G401 (cell line): ENCODE measurements around the gene GPR132. TPM values are rescaled to one million over a fixed set of nuclear protein-coding genes. Genes with fewer than 3 reads are reported as not detected.

Experiments
- DNase-seq: peaks from one replicate; pipeline ENCODE4 v3.0.0-alpha.2; 2015; ENCODE audit warnings: low spot score
- in situ Hi-C: cut with HindIII; loops from 2 replicates; pipeline ENCODE4 v1.10.0; 2016; ENCODE audit warnings: low sequenced_read_pairs, mixed read lengths
- total RNA-seq: library from RNA; depleted of rRNA; stranded (reverse); fragments of >200 nt; shearing (Covaris generic); gene quantifications from 2 replicates; pipeline ENCODE4 v1.2.3, GENCODE V29; 2014

The GPR132 gene
- total RNA-seq, 1 experiment from 2014 or later, result not detected

GRCh38 chr14:105077649-105077995 is 12.4 kb upstream of the GPR132 start:
- no peak for DNase-seq
- in situ Hi-C loops, result no loop called here

DNA sequence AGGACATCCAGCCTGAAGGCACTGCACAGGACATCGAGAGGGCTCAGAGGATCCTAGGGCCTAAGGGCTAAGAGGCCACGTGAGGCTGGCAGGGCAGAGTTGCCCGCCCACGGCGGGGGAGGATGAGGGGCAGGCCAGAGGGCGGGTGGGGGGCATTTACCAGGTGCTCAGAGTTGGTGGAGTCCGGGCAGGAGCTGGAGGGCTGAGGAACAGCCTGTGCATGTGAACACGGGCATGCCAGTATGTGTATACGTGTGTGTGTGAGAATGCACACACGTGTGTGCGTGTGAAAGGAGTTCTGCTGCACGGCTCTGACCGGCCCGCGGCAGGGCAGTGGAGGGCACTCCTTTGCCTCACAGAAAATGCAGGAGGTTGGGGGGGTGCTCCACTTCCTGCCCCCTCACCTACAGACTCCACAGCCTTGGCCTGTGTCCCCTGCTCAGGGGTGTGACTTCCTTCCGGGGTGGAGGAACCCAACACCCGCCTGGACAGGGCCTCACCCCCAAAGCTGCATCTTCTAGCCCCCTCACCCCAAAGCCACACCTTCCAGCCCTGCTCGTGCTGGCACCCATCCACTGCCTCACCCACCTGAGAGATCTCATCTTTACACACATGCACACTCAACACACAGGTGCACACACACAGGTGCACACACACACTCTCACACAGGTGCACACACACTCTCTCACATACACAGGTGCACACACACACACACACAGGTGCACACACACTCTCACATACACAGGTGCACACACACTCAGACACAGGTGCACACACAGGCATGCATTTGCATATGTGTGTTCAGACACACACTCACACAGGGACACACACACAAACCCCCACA is 11.8 kb upstream of the GPR132 start:
- no peak for DNase-seq
- in situ Hi-C loops, result no loop called here

DNA sequence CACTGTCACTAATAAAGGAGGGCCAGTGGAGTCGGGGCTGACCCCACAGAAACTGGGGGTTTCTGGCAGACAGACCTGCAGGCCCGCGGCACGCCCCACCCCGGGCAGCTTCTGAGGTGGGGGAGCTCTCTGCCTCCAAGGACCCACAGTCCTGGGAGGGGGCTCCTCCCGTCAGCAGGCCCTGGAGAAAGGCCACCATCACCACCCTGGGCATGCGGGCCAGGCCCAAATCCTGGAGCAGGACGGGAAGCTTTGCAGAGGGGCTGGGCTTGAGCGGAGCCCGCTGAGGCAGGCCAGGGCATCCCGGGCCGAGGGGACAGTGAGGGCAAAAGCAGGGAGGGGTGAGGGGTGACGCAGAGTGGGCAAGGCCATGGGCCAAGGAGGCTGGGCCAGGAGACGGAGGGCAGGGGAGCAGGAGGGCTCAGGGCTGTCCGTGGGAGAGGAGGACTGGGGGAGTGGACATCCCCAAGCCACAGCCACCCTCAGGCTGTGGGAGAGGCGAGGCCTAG is 11.1 kb upstream of the GPR132 start:
- no peak for DNase-seq
- in situ Hi-C loops, result no loop called here

DNA sequence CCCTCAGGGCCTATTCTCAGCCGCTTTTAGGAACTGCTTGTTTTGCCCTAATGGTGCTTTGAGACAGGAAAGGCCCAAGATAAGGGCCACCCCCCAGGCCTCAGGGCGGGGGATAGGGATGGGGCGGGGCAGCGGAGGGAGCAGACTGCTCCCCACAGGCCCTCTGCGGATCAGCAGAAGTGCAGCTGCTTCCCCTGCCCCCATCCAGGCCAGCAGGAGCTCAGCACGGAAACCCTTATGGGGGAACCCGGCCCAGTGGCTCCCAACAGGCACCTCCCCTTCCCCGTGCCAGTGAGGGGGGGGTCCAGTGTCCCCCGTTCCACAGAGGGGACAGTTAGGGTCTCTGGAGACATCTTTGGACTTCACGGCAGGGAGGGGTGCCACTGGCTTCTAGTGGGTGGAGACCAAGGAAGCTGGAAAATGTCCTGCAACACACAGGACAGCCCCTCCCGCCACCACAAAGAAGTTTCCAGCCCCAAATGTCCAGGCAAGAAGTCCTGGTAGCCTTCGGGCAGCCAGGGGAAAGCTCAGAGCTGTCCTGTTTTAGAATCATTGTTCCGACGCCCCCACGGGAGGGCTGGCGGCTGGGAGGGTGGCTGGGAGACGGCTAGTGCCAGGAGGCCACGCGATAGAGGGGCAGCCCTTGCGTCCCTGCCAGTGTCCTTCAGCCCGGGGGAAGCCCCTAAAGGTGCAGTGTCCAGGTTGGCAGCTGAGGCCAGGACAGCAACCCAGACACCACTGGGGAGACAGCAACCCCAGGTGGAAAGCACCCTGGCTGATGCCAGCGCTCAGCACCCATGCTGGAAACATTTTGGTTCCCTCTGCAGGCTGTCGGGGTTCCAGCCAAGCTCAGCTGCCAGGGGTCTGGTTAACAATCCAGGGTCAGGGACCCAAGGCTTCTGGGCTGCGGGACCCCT is 10.4 kb upstream of the GPR132 start:
- in situ Hi-C loops, result no loop called here
- no peak for DNase-seq

DNA sequence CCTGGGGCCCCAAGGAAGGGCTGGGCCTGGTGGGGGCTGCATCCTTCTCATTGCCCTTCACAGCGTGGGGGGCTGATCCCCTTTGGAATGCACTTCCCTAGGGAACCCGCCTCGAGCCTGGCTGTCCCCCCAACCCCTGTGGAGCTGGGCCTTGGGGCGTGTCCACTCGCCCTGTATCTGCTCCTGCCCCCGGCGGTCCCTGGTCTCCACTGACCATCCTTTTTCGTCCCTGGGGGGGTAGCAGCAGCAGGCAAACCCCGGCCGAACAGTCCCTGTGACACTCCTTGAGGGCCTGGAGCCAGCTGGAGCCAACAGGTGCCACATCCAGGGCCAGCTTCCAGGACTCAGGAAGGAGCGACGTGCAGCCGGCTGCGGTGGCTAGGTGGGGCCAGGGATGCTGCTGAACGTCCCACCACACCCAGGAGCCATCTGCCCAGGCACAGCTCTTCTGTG is 9.4 kb upstream of the GPR132 start:
- no peak for DNase-seq
- in situ Hi-C loops, result no loop called here

GRCh38 chr14:105073720-105074600 is 8.7 kb upstream of the GPR132 start:
- DNase-seq, result no peak
- in situ Hi-C loops, result no loop called here

- in situ Hi-C loops, result no loop called here
- DNase-seq, result no peak
Measured at GRCh38 chr14:105072892-105073719, 7.9 kb upstream of the GPR132 start.

- in situ Hi-C loops, result no loop called here
- DNase-seq, result no peak
Measured at GRCh38 chr14:105072381-105072861, 7.2 kb upstream of the GPR132 start.

DNA sequence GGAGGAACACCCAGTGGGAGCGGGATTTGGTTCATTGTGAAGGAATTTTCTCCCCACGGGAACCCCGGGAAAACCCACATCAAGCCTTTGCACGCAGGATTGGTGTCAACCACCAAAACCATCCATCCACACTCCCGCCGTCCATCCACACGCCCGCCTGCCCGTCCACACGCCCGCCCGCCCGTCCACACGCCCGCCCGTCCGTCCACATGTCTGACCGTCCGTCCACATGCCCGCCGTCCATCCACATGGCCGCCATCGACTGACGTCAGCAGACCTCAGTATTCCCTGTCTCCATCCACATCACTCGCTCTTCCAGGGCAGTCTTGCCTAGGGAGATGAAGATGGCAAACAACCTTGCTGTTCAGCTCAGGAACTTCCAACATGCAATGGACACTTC is 6.7 kb upstream of the GPR132 start:
- in situ Hi-C loops, result no loop called here
- DNase-seq, result no peak

- in situ Hi-C loops, result no loop called here
- no peak for DNase-seq
Measured at GRCh38 chr14:105071326-105071725, 6.1 kb upstream of the GPR132 start.

GRCh38 chr14:105070760-105071137 is 5.5 kb upstream of the GPR132 start:
- DNase-seq, result no peak
- in situ Hi-C loops, result no loop called here

DNA sequence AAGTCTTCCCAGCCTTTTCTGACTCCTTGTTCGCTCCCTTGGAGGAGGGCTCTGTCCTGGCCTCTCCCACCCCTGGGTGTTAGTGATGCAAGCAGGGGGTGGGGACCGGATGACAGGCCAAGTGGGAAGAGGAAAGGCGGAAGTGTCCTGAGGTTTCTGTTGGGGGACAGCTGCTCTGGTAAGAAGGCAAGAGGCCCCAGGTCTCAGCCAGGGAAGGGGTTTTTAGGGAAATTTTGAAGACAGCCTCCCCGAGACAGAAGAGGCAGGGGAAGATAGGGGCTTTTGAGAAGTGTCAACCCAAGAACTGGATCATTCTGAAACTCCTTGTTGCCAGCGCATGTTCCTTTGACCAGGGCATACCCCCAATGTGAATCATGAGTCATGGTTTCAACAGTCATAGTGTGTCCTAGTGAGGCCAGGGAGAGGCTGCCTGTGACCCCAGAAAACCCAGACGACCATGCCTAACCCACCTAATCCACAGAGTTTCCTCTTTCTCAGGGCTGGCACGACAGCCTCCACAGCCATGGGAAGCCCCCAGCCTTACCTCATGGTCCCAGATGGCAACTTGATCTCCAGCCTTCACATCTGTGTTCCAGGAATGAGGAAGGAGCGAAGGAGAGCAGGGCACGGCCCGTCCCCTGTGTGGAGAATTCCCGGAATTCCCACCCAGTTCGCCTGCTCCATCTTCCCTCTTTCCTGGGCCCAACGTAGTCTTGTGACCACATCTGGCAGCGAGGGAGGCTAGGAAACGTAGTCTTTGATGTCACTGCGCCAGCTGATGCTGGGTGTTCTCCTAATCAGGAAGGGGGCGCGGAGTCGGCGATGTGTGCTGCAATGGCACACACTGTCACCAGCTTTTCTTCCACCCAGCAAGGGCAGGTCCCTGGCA is 4.9 kb upstream of the GPR132 start:
- no peak for DNase-seq
- in situ Hi-C loops, result no loop called here

DNA sequence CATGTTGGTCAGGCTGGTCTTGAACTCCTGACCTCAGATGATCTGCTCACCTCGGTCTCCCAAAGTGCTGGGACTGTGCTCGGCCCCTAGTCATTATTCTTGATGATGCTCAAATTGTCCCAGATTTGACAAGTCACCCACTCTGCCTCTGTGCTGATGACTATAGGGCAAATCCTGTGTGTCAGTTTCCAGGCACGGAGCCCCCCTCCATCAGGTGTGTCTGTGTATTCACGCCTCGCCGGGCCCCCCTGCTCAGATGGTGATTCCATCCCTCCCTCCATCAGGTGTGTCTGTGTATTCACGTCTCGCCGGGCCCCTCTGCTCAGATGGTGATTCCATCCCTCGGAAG is 4.3 kb upstream of the GPR132 start:
- DNase-seq, result no peak
- in situ Hi-C loops, result no loop called here

DNA sequence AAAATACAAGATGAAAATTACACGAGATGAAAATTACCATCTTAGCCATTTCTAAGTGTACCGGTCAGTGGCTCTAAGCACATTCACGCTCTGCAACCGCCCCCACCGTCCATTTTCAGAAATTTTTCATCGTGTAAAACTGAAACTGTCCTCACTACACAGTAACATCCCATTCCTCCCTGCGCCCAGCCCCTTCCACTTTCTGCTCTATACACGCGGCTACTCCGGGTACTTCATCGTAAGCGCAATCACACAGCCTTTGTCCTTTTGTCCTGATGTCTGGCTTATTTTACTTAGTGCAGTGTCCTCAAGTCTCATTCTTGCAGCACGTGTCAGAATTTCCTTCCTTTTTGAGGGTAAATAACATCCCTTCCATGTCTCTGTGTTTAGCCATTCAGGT is 3.6 kb upstream of the GPR132 start:
- no peak for DNase-seq
- in situ Hi-C loops, result no loop called here

DNA sequence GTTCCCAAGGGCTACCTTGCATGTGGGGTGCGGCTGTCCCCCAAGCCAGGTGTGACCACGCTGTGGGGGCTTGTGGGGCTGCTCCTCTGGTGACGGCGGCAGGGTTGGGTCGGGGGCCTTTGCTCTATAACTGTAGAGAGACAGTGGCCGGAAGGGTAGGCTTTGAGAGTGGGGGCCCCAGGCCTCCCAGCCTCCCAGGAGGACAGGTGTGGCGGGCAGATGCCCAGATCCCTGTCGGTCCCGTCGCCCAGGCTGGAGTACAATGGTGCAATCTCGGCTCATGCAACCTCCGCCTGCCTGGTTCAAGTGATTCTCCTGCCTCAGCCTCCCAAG is 2.7 kb upstream of the GPR132 start:
- no peak for DNase-seq
- in situ Hi-C loops, result no loop called here

DNA sequence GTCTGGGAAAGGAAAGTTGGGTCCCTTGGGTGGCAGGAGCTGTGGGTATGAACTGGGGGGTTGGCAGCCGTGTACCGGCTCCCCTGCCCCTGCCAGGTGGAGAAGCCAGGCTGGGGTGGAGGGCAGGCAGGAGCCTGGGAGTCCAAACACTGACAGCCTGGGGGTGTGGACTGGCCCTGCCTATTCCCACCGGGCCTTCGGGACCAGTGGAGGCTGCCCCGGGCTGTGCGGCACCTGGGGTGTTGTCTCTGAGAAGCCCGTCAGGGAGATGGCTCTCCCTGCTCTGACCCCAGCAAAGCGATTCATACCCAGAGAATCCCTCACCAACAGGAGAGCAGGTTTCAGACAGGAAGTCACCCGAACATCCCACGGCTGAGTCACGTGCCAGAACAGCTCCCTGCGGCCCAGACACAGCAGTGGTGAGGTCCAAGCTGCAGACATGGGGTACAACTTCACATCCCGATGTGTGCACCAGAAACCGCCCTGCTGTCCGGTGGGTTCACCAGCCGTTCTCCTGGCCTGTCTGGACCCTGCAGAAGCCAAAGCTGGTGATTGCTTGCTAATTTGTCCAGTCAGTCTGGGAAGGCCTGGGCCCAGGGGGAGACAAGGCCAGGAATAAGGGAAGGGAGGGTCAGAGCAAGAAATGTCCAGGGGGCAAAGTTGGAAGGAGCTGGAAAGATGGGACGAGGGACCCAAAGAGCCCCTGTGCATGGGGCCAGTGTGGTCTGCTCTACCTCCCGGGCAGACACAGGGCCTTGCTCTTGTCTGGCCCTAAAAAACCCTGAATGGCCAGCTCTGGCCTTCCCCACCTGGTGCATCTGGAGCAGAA is 2.1 kb upstream of the GPR132 start:
- in situ Hi-C loops, result no loop called here
- DNase-seq, result no peak
